Fibroblast of lung (primary cell): ENCODE measurements around the gene APOBEC2. TPM values are rescaled to one million over a fixed set of nuclear protein-coding genes. Genes with fewer than 3 reads are reported as not detected.

Experiments used
- DNase-seq, 2 donors: peaks; one replicate each; pipeline versions ENCODE4 v3.0.0 to v3.0.0-alpha.2; 2010; ENCODE audit warnings: low read depth in 2 of 2
- H2AFZ ChIP-seq: 2 replicates; pipeline ENCODE4 v1.5.1; 2012; ENCODE audit warnings: low read length, control low read depth, inconsistent platforms
- H3K27ac ChIP-seq: 2 replicates; pipeline ENCODE4 v1.5.1; 2011; ENCODE audit warnings: low read length, control low read depth; ENCODE audit not compliant: insufficient read depth
- H3K27me3 ChIP-seq: 2 replicates; pipeline ENCODE4 v1.5.1; 2011; ENCODE audit warnings: mild to moderate bottlenecking, low read length; ENCODE audit not compliant: control insufficient read depth, insufficient read depth
- H3K36me3 ChIP-seq: 2 replicates; pipeline ENCODE4 v1.5.1; 2011; ENCODE audit warnings: low read length; ENCODE audit not compliant: control insufficient read depth, insufficient read depth
- H3K4me1 ChIP-seq: 2 replicates; pipeline ENCODE4 v1.5.1; 2011; ENCODE audit warnings: low read length; ENCODE audit not compliant: control insufficient read depth, insufficient read depth; ENCODE audit errors: extremely low read depth
- H3K4me2 ChIP-seq: 2 replicates; pipeline ENCODE4 v1.5.1; 2011; ENCODE audit warnings: low read length, control low read depth; ENCODE audit not compliant: insufficient read depth; ENCODE audit errors: extremely low read depth
- H3K4me3 ChIP-seq, 4 experiments: fragments of 200-600 bp in 1 of 4; sonication (generic) in 1 of 4; replicated peaks in 1 of 4; 2 replicates each; pipeline ENCODE4 v1.5.1; 2011 to 2016; ENCODE audit warnings: low read length in 4 of 4, low read depth in 3 of 4, mild to moderate bottlenecking in 3 of 4, control low read depth in 2 of 4, inconsistent platforms in 1 of 4, mixed read lengths in 1 of 4; ENCODE audit not compliant: insufficient read depth in 1 of 4; ENCODE audit errors: control extremely low read depth in 1 of 4
- H3K79me2 ChIP-seq: 2 replicates; pipeline ENCODE4 v1.5.1; 2012; ENCODE audit warnings: mild to moderate bottlenecking, low read length, inconsistent platforms; ENCODE audit not compliant: control insufficient read depth, insufficient read depth
- H3K9ac ChIP-seq: 2 replicates; pipeline ENCODE4 v1.5.1; 2011; ENCODE audit warnings: mild to moderate bottlenecking, low read length, control low read depth; ENCODE audit not compliant: insufficient read depth
- H3K9me3 ChIP-seq: 2 replicates; pipeline ENCODE4 v1.5.1; 2012; ENCODE audit warnings: low read depth, low read length; ENCODE audit not compliant: control insufficient read depth, insufficient read depth
- H4K20me1 ChIP-seq: 2 replicates; pipeline ENCODE4 v1.5.1; 2011; ENCODE audit warnings: low read length; ENCODE audit not compliant: control insufficient read depth, insufficient read depth; ENCODE audit errors: extremely low read depth
- CTCF ChIP-seq, 2 donors: IDR thresholded peaks in 1 of 2; conservative IDR thresholded peaks in 1 of 2; 1 replicate in 1 of 2; 2 replicates in 1 of 2; pipeline ENCODE4 v1.5.1; 2011 to 2012; ENCODE audit warnings: low read length in 2 of 2, control low read depth in 1 of 2, inconsistent platforms in 1 of 2, low read depth in 1 of 2, mild to moderate bottlenecking in 1 of 2
- EZH2 ChIP-seq: IDR thresholded peaks from 2 replicates; pipeline ENCODE4 v1.5.1; 2012; ENCODE audit warnings: low read length, control low read depth, mild to moderate bottlenecking; ENCODE audit errors: missing control alignments
- polyA plus RNA-seq, 2 donors: library from polyadenylated mRNA; depleted of rRNA in 1 of 2; stranded (reverse) in 1 of 2; unstranded in 1 of 2; fragments of >200 nt; gene quantifications; 2 replicates each; pipeline ENCODE4 v1.2.1, GENCODE V29; 2011 to 2012; ENCODE audit warnings: missing spikeins in 1 of 2
- total RNA-seq: library from RNA; depleted of rRNA; stranded (reverse); fragments of >200 nt; gene quantifications from 2 replicates; pipeline ENCODE4 v1.2.1, GENCODE V29; 2014

Gene APOBEC2
- total and polyA plus RNA-seq, 2 donors (not counting 1 experiment from before 2014, with no cell fraction given) = not detected

GRCh38 chr6:41027799-41028560 lies 25.0 kb upstream of the APOBEC2 start:
- Histone ChIP-seq H3K4me2 (peak overlapping the region; percentile 89), H3K36me3 (no peaks in the 10 kb centered on the region), H3K4me3 (peak overlapping the region; percentile 33 to 66 (median 52)), H3K27me3 (no peaks in the 10 kb centered on the region), H3K79me2 (no peaks in the 10 kb centered on the region), H3K4me1 (peaks cover 6% of the 10 kb centered on the region), H3K27ac (no peak overlapping the region), H2AFZ (peak overlapping the region; percentile 90), H4K20me1 (no peaks in the 10 kb centered on the region), H3K9ac (peak overlapping the region; percentile 26), H3K9me3 (no peaks in the 10 kb centered on the region)
- TF ChIP-seq CTCF (conservative IDR thresholded peaks at IDR 0.05 in 1 of 2, IDR thresholded peaks at IDR 0.05 in 1 of 2; ENCODE audit: low read depth in 1 of 2, low read length in 2 of 2) (peak; percentile 69 to 96), EZH2 (no peak)
- DNase-seq = peak; percentile 64 to 71

- no peak for TF ChIP-seq CTCF (conservative IDR thresholded peaks at IDR 0.05 in 1 of 2, IDR thresholded peaks at IDR 0.05 in 1 of 2; ENCODE audit: low read depth in 1 of 2, low read length in 2 of 2)
- no peak for TF ChIP-seq EZH2
- H3K27me3 ChIP-seq = no peaks in the 10 kb centered on the region
- DNase-seq = peak in 1 of 2 donors; percentile 9
- H3K4me1 ChIP-seq = peaks cover 6% of the 10 kb centered on the region
- peak overlapping the region; percentile 89 for H3K4me2 ChIP-seq
- peak overlapping the region; percentile 90 for H2AFZ ChIP-seq
- no peaks in the 10 kb centered on the region for H3K79me2 ChIP-seq
- H3K9ac ChIP-seq = peak overlapping the region; percentile 26
- peak overlapping the region in 3 of 4 experiments; percentile 33 to 56 (median 53) for H3K4me3 ChIP-seq
- no peaks in the 10 kb centered on the region for H3K36me3 ChIP-seq
- no peaks in the 10 kb centered on the region for H4K20me1 ChIP-seq
- no peaks in the 10 kb centered on the region for H3K9me3 ChIP-seq
- no peak overlapping the region for H3K27ac ChIP-seq
These were observed 24.2 kb upstream of the APOBEC2 start for GRCh38 chr6:41028561-41029412.

- Histone ChIP-seq H3K79me2 (no peaks in the 10 kb centered on the region), H3K36me3 (no peaks in the 10 kb centered on the region), H3K9me3 (no peaks in the 10 kb centered on the region), H3K4me3 (no peak overlapping the region), H3K27ac (no peak overlapping the region), H3K9ac (no peak overlapping the region), H3K4me1 (peaks cover 5% of the 10 kb centered on the region), H4K20me1 (no peaks in the 10 kb centered on the region), H3K4me2 (no peak overlapping the region), H3K27me3 (no peaks in the 10 kb centered on the region), H2AFZ (no peak overlapping the region)
- no peak for DNase-seq
- TF ChIP-seq CTCF (conservative IDR thresholded peaks at IDR 0.05 in 1 of 2, IDR thresholded peaks at IDR 0.05 in 1 of 2; ENCODE audit: low read depth in 1 of 2, low read length in 2 of 2) (no peak), EZH2 (no peak)
These were observed 20.2 kb upstream of the APOBEC2 start for GRCh38 chr6:41032830-41033229.
